Raji (cell line): Measurements from ENCODE around the gene DLGAP4.

Experiments used
- POLR2A ChIP-seq: IDR thresholded peaks from 2 replicates; pipeline ENCODE4 v1.6.1; 2011; ENCODE audit warnings: low read depth, low read length, control low read depth; ENCODE audit not compliant: insufficient read depth

Gene DLGAP4

DNA sequence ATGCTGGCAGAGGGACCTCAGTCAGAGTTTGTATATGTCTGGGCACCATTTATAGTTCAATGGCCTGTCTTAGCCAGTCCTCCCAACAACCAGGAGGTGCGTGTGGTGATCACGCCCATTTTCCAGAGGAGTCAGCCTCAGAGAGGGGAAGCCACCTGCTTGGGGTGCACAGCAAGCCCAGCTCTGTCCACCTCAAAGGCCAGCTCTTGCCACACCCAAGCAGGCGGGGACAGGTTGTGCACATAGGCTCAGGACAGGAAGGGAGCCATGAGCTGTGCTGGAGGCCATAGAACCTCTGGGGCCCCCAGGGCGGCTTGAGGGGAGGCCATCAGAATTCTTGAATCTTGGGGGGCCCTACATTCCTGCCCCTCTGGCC, 61.2 kb downstream of the DLGAP4 start:
- TF ChIP-seq POLR2A, result no peak

DNA sequence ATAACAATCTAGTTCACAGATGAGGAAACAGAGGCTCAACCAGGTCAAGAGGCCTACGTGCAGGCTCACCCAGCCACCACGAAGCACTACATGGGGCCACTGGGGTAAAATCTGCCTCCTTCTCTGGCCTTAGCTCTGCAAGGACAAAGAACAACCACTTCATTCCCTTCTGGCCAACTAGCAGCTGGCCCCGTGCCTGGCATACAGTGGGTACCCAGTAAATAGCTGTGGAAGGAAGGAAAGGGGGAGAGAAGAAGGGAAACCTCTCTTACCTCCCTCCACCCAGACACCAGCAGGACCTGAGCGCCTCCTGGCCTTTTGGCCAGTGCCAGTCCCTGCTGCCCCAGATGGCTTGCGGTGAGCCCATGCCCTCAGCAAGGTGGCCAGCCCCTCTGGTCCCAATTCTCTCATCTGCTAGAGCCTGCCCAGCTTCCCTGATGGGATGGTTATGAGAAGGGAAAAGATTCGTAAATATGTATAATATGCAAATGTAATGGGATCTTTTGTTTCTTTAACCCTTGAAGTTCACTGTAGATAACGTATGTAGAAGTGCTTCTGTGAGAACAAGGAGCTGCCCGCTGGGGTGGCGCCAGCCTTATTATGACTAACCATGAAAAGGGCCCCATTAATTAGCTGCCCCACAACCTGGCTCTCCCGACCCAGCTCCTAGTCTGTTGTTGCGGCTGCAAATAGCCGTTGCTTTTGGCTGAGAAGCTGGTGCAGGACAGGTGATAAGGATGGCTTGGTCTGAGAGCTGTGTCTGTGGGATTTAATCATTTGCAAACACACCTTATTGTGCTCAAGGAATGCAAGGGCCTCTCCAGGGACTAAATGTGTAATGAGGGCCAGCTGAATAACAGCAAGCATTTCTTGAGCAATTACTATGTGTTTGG, 62.0 kb downstream of the DLGAP4 start:
- TF ChIP-seq POLR2A, result no peak

DNA sequence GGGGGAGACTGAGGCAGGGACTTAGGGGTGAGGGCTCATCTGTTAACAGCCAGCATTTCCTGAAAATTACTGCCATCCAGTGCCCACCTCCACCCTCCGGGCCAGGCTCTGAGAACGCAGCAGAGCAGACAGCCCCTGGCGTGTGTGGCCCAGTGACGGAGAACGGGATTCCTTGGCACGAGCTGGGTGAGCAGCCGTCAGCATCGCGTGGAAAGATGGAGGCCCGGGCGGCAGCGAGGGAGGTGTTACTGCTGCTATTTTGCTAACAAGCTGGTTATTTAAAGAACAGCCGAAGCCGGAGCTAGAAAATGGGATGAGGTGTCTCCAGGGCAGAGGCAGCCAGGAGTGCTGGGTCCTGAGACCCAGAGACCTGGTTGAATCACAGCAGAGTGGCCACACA, 62.7 kb downstream of the DLGAP4 start:
- TF ChIP-seq POLR2A, result no peak

DNA sequence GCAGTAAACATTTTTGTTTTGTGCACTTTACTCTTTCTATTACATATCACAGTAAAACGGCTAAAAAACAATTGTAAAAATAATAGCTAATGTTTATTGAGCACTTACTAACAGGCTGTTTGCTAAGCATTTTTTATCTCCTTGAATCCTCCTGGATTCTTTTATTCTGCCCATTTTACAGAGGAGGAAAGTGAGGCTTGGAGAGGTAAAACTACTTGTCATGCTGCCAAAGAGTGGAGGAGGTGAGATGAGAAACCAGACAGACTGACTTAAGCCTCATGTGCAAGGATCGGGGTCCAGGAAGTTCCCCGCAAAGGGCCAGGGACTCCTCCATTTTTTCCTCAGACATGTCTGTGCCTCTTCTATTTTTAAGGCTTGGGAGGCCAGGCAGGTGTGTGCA, 63.6 kb downstream of the DLGAP4 start:
- TF ChIP-seq POLR2A, result no peak

DNA sequence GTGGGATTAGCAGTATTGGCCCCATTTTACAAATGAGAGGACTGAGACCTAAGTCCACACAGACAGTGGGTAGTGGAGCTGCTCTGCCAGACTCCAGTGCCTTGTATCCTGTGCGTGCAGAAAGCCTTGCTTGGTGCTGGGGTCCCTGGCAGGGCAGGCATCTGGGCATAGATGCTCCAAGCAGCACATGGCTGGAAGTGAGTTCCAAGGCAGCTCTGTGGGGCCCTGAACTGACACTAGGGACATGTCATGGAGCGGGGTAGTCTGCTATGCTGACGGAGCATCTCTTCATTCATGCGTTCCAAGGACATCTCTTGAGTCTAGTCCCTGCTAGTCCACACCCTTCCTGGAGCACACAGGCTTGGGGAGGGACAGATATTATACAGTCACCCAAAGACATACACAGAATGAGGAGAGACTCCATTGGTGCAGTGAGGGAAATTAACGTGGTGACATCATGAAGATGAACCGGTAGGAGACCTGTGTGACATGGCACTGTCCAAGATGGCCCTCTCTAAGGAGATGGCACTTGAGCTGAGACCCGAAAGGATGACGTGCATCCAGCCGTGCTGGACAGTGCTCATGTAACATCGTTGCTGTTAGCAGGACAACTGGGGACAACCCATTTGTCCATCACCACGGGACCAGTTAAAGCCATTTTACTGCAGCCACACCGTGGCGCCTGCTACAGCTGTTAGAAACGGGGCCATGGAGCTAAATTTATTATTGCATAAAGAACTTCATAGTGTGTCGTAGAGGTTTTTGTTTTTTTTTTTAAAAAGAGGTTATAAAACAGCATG, 65.1 kb downstream of the DLGAP4 start:
- no peak for TF ChIP-seq POLR2A

- TF ChIP-seq POLR2A, result no peak
Measured at GRCh38 chr20:36372666-36373065, 66.5 kb downstream of the DLGAP4 start.

- no peak for TF ChIP-seq POLR2A
Measured at GRCh38 chr20:36373089-36373488, 67.0 kb downstream of the DLGAP4 start.

DNA sequence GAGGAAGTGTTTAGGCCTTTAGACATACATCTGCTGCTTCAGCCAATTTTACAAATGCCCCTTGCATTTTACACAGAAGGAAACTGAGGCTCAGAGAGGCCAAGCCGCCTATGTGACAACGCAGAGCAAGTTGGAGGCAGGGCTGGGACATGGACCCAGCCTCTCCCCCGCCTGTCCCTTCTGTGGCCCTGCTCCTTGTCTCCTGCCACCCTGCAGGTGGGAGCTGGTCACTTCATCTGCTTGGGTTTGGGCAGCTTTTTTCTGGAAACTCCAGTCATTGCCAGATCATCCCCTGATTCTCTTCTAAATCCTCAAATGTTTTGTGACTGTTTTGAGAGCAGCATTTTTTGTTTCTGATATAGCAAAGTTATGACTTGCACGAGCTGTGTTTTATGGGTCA, 68.9 kb downstream of the DLGAP4 start:
- TF ChIP-seq POLR2A, result no peak

- TF ChIP-seq POLR2A, result no peak
Measured at GRCh38 chr20:36377348-36378326, 71.5 kb downstream of the DLGAP4 start.

DNA sequence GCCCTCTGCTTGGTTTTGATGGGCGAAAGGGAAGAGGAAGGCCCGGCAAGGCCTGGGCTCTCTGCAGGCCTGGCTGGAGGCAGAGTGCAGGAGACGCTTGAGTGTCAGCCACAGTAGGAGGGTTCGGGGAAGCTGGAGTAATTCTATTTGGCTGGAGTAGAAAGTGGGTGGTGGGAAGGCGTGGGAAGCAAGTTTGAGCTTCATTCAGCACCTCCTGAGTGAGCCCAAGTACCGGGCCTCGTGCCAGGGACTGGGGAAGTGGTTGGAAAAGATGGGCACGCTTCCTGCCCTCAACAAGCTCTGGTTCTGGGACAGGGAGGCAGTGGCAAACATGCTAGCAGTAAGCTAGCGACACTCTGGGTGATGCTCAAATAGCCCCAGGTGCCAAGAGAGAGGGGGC, 72.5 kb downstream of the DLGAP4 start:
- no peak for TF ChIP-seq POLR2A

DNA sequence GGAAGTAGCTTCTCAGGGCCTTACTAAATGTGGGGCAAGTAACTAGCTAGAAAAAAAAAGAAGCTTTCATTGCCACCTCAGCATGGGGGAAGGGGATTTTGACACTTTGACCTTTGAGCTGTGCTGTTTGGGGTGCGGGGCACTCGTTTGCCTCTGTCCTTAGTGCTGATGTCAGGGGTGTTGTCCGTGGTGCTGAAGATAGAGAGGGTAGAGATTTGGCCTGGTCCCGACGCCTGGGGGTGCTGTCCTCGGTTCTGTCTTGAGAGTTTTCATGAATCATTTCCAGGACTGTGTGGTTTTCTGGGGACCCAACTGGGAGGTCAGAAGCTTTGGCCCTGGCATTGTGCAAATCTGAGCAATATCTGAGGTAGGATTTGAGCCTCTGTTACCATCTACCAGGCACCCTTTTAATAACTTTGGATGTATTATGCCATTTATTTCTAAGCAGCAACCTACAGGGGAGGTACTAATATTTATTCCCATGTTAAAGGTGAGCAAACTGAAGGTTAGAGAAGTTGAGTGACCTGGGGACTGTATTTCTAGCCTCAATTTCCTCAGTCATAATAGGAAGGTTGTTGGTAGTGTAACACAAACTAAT, 78.0 kb downstream of the DLGAP4 start:
- TF ChIP-seq POLR2A, result no peak

DNA sequence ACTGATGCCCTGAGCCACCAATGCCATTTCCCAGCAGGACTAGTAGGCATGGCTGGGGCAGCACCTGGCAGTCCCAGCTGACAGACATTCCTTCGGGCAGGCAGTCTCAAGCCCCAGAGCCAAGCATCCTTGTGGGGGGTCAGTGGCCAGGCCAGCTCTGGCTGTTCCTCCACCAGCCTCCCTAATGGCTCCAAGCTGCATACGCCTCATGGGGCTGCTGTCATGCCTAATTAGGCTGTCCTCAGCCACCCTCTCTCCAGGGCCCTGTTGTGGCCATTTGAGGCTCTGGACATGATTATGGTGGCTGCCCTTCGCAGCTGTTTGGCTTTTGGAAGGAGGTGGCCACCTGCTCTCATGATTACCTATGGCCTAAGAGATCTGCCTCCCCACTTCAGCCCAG, 79.4 kb downstream of the DLGAP4 start:
- no peak for TF ChIP-seq POLR2A

DNA sequence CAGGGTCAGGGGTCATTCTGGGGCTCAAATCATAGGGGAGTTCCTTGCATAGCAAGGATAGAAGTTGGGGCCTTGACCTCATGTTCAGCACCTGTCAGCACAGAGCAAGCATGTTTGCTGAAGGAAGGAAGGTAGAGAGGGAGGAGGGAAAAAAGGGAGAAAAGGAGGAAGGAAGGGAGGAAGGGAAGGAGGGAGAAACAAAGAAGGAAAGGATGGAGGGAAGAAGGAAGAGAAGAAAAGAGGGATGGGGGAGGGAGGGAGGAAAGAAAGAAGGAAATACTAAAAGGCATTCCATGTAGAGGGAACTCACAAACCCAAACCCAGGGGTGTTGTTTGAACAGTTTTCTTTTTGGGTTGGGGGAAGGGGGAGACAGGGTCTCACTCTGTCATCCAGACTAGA, 80.1 kb downstream of the DLGAP4 start:
- no peak for TF ChIP-seq POLR2A

DNA sequence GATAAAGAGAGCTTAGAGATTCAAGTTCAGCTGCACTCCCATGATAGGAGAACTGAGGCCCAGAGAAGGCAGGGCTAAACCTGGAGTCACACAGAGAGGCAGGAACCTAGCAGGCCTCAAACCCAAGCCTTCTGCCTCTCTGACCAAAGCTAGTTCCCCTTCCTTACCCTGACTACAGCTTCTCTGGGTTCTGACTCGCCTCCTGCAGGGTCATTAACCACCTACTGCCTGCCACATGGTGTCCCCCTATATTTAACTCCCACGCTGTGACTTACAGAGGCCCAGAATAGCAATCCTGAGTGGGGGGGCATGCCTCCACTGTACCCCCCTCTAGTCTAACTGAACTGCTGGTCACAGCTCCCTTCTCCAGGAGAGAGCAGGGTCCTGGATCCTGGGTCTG, 84.1 kb downstream of the DLGAP4 start:
- TF ChIP-seq POLR2A, result no peak
